K562 (cell line): ENCODE results near the gene ERI2. TPM values are rescaled to one million over a fixed set of nuclear protein-coding genes. Genes with fewer than 3 reads are reported as not detected.

Source experiments
- ARHGAP35 ChIP-seq: fragments of 450-650 bp; IDR thresholded peaks from 2 replicates; pipeline ENCODE4 v1.6.1; 2018; ENCODE audit not compliant: partially characterized antibody
- ARID2 ChIP-seq: fragments of 450-650 bp; IDR thresholded peaks from 2 replicates; pipeline ENCODE4 v1.6.1; 2017; ENCODE audit warnings: antibody characterized with exemption, mild to moderate bottlenecking
- DPF2 ChIP-seq: fragments of 450-650 bp; IDR thresholded peaks from 2 replicates; pipeline ENCODE4 v1.6.1; 2016
- KDM5B ChIP-seq: fragments of 200-600 bp; sonication (generic); IDR thresholded peaks from 2 replicates; pipeline ENCODE4 v1.6.1; 2012; ENCODE audit warnings: low read depth, mild to moderate bottlenecking, moderate library complexity, low read length, control low read depth, inconsistent platforms; ENCODE audit not compliant: insufficient replicate concordance
- KLF16 ChIP-seq: IDR thresholded peaks from 2 replicates; pipeline ENCODE4 v1.6.1; 2016; ENCODE audit warnings: antibody characterized with exemption
- KLF6 ChIP-seq: fragments of 250-450 bp; sonication (Bioruptor Pico); IDR thresholded peaks from 2 replicates; pipeline ENCODE4 v1.4.0; 2020; ENCODE audit warnings: mild to moderate bottlenecking, moderate library complexity, borderline replicate concordance
- ZNF212 ChIP-seq: fragments of 450-650 bp; formaldehyde crosslinking; IDR thresholded peaks from 2 replicates; pipeline ENCODE4 v1.4.0; 2020; ENCODE audit warnings: mild to moderate bottlenecking
- ZNF41 ChIP-seq: fragments of 250-450 bp; sonication (Bioruptor Pico); conservative IDR thresholded peaks from 2 replicates; pipeline ENCODE4 v1.4.0; 2020; ENCODE audit warnings: mild to moderate bottlenecking
- ZNF586 ChIP-seq: fragments of 450-650 bp; formaldehyde crosslinking; conservative IDR thresholded peaks from 2 replicates; pipeline ENCODE4 v1.4.0; 2020; ENCODE audit warnings: mild to moderate bottlenecking, moderate library complexity
- polyA plus RNA-seq, 8 experiments: library from polyadenylated mRNA; depleted of rRNA in 4 of 8; stranded (reverse) in 5 of 8; unstranded in 3 of 8; fragments of >200 nt; fragmentation: Nextera tagmentation in 2 of 8; fragmentation: Illumina TruSeq in 1 of 8; extraction: Ambion mirVana in 2 of 8; extraction: Trizol in 1 of 8; gene quantifications; 2 replicates each; pipeline versions ENCODE4 v1.2.1 to v1.2.3, GENCODE V29; 2011 to 2014; ENCODE audit warnings: inconsistent platforms in 1 of 8, missing spikeins in 1 of 8
- total RNA-seq, 7 experiments: library from RNA; depleted of rRNA in 6 of 7; stranded (reverse); fragments of >200 nt in 6 of 7; fragmentation: Illumina TruSeq in 2 of 7; extraction: Trizol in 2 of 7; gene quantifications; 2 replicates each; pipeline versions ENCODE4 v1.2.1 to v1.2.3, GENCODE V29; 2011 to 2021; ENCODE audit warnings: low replicate concordance in 1 of 7
- TF ChIP-seq, protein P1 (sequence below): fragments of 250-450 bp; sonication (Bioruptor Pico); IDR thresholded peaks from 2 replicates; pipeline ENCODE4 v1.8.0; 2021; ENCODE audit warnings: moderate library complexity, mild to moderate bottlenecking, inconsistent platforms
- TF ChIP-seq, protein P2 (sequence below): sonication (generic); formaldehyde crosslinking; IDR thresholded peaks from 2 replicates; pipeline ENCODE4 v1.8.0; 2022; ENCODE audit warnings: missing genetic modification reagents, mild to moderate bottlenecking, moderate library complexity, borderline replicate concordance
- TF ChIP-seq, protein P3 (sequence below): sonication (generic); formaldehyde crosslinking; IDR thresholded peaks from 2 replicates; pipeline ENCODE4 v1.8.1; 2023; ENCODE audit warnings: missing genetic modification reagents, mild to moderate bottlenecking, borderline replicate concordance
- TF ChIP-seq, protein P4 (sequence below): fragments of 450-650 bp; IDR thresholded peaks from 2 replicates; pipeline ENCODE4 v1.6.1; 2016; ENCODE audit warnings: missing biosample characterization, missing genetic modification characterization
- TF ChIP-seq, protein P5 (sequence below): sonication (generic); formaldehyde crosslinking; IDR thresholded peaks from 2 replicates; pipeline ENCODE4 v1.8.0; 2022; ENCODE audit warnings: mild to moderate bottlenecking, missing genetic modification reagents
- TF ChIP-seq, protein P6 (sequence below): fragments of 250-450 bp; sonication (Bioruptor Pico); IDR thresholded peaks from 2 replicates; pipeline ENCODE4 v1.4.0; 2020; ENCODE audit warnings: borderline replicate concordance

Gene ERI2
- total and polyA plus RNA-seq, 9 of the 15 experiments (the other 6 are each of a cell fraction or from before 2014, with no cell fraction given) = 23.3 to 57.0 (median 48.1) TPM

DNA sequence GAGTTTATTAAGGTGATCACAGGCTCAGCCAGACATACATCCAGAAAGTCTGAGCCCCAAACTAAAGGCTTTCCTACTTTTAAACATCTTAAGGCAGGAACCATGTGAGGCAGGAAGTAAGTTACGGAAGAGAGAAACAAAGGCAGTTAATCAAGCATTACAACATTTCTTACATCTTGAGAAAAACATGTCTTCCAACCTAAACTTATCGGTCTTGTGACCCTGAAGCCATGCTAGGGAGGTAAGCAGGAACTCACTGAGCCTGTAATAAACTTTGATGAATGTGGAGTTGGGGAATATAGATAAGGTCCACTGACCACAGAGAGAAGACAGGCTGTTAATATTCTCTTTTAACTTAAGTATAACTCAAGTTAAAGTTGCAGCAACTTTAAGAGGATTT lies 45.9 kb downstream of the ERI2 start (continued):
- TF ChIP-seq, protein P1, sequence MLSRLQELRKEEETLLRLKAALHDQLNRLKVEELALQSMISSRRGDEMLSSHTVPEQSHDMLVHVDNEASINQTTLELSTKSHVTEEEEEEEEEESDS (CRISPR knock-in tag) = no peak
- TF ChIP-seq ARID2 (no peak), KLF16 (peak; percentile 64), KDM5B (no peak), DPF2 (no peak; the same call in 1 of the 2 replicates), ZNF41 (peak; percentile 6; the same call in 1 of the 2 replicates), ZNF212 (CRISPR knock-in tag) (0 out of 2 replicates have a peak, but pooled peaks have one; percentile 48), ZNF586 (CRISPR knock-in tag) (no peak), ARHGAP35 (no peak), KLF6 (CRISPR knock-in tag) (no peak)
- TF ChIP-seq, protein P2, sequence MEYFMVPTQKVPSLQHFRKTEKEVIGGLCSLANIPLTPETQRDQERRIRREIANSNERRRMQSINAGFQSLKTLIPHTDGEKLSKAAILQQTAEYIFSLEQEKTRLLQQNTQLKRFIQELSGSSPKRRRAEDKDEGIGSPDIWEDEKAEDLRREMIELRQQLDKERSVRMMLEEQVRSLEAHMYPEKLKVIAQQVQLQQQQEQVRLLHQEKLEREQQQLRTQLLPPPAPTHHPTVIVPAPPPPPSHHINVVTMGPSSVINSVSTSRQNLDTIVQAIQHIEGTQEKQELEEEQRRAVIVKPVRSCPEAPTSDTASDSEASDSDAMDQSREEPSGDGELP (CRISPR knock-in tag) = no peak
- TF ChIP-seq, protein P3, sequence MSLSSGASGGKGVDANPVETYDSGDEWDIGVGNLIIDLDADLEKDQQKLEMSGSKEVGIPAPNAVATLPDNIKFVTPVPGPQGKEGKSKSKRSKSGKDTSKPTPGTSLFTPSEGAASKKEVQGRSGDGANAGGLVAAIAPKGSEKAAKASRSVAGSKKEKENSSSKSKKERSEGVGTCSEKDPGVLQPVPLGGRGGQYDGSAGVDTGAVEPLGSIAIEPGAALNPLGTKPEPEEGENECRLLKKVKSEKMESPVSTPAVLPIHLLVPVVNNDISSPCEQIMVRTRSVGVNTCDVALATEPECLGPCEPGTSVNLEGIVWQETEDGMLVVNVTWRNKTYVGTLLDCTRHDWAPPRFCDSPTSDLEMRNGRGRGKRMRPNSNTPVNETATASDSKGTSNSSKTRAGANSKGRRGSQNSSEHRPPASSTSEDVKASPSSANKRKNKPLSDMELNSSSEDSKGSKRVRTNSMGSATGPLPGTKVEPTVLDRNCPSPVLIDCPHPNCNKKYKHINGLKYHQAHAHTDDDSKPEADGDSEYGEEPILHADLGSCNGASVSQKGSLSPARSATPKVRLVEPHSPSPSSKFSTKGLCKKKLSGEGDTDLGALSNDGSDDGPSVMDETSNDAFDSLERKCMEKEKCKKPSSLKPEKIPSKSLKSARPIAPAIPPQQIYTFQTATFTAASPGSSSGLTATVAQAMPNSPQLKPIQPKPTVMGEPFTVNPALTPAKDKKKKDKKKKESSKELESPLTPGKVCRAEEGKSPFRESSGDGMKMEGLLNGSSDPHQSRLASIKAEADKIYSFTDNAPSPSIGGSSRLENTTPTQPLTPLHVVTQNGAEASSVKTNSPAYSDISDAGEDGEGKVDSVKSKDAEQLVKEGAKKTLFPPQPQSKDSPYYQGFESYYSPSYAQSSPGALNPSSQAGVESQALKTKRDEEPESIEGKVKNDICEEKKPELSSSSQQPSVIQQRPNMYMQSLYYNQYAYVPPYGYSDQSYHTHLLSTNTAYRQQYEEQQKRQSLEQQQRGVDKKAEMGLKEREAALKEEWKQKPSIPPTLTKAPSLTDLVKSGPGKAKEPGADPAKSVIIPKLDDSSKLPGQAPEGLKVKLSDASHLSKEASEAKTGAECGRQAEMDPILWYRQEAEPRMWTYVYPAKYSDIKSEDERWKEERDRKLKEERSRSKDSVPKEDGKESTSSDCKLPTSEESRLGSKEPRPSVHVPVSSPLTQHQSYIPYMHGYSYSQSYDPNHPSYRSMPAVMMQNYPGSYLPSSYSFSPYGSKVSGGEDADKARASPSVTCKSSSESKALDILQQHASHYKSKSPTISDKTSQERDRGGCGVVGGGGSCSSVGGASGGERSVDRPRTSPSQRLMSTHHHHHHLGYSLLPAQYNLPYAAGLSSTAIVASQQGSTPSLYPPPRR = no peak
- TF ChIP-seq, protein P4, sequence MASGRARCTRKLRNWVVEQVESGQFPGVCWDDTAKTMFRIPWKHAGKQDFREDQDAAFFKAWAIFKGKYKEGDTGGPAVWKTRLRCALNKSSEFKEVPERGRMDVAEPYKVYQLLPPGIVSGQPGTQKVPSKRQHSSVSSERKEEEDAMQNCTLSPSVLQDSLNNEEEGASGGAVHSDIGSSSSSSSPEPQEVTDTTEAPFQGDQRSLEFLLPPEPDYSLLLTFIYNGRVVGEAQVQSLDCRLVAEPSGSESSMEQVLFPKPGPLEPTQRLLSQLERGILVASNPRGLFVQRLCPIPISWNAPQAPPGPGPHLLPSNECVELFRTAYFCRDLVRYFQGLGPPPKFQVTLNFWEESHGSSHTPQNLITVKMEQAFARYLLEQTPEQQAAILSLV (tag) = no peak
- TF ChIP-seq, protein P5, sequence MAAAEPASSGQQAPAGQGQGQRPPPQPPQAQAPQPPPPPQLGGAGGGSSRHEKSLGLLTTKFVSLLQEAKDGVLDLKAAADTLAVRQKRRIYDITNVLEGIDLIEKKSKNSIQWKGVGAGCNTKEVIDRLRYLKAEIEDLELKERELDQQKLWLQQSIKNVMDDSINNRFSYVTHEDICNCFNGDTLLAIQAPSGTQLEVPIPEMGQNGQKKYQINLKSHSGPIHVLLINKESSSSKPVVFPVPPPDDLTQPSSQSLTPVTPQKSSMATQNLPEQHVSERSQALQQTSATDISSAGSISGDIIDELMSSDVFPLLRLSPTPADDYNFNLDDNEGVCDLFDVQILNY = no peak
- TF ChIP-seq, protein P6, sequence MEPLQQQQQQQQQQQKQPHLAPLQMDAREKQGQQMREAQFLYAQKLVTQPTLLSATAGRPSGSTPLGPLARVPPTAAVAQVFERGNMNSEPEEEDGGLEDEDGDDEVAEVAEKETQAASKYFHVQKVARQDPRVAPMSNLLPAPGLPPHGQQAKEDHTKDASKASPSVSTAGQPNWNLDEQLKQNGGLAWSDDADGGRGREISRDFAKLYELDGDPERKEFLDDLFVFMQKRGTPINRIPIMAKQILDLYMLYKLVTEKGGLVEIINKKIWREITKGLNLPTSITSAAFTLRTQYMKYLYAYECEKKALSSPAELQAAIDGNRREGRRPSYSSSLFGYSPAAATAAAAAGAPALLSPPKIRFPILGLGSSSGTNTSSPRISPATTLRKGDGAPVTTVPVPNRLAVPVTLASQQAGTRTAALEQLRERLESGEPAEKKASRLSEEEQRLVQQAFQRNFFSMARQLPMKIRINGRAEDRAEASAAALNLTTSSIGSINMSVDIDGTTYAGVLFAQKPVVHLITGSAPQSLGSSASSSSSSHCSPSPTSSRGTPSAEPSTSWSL (CRISPR knock-in tag) = no peak
